OCI-M2 (cell line): ENCODE data around the gene KLHL12.

Experiments
- DNase-seq: peaks from one replicate; lab custom pipeline; 2025; ENCODE audit not compliant: unreplicated experiment; lab: John Stamatoyannopoulos, UW

KLHL12 gene

GRCh38 chr1:202844259-202844658, 82.8 kb downstream of the KLHL12 start:
- DNase-seq: no peak

- no peak for DNase-seq
These were observed 84.0 kb downstream of the KLHL12 start for GRCh38 chr1:202843081-202843480.
